Measurements from ENCODE around the gene ABCC8. TPM values are rescaled to one million over a fixed set of nuclear protein-coding genes. Genes with fewer than 3 reads are reported as not detected.

Gene ABCC8
- total and polyA plus RNA-seq, 5 donors from 2014 or later: not detected

Other genes starting within 250 kb of the ABCC8 start
- gene NUCB2, start 200.1 kb downstream of the ABCC8 start, total RNA-seq: 34.7 TPM
- gene NUCB2, start 200.1 kb downstream of the ABCC8 start, polyA plus RNA-seq: 10 to 100 TPM; 58.7 to 88.2 (median 74.2) TPM
- 0.69 TPM for gene NCR3LG1, start 125.0 kb downstream of the ABCC8 start, total RNA-seq
- gene NCR3LG1, start 125.0 kb downstream of the ABCC8 start, polyA plus RNA-seq: under 1 TPM in 1 of 4 donors, not detected in 3; 0.12 TPM
- gene KCNJ11, start 88.2 kb downstream of the ABCC8 start, total RNA-seq: not detected
- gene KCNJ11, start 88.2 kb downstream of the ABCC8 start, polyA plus RNA-seq: not detected
- not detected for gene USH1C, start 67.6 kb upstream of the ABCC8 start, total RNA-seq
- not detected for gene USH1C, start 67.6 kb upstream of the ABCC8 start, polyA plus RNA-seq
- not detected for gene OTOG, start 70.4 kb upstream of the ABCC8 start, total RNA-seq
- gene OTOG, start 70.4 kb upstream of the ABCC8 start, polyA plus RNA-seq: not detected
- not detected for gene MYOD1, start 242.7 kb upstream of the ABCC8 start, total RNA-seq
- gene MYOD1, start 242.7 kb upstream of the ABCC8 start, polyA plus RNA-seq: not detected

Measured in CD4-positive, CD25-positive, alpha-beta regulatory T cell (primary cell).